Measurements from ENCODE around the gene ABCC11. TPM values are rescaled to one million over a fixed set of nuclear protein-coding genes. Genes with fewer than 3 reads are reported as not detected.

Gene ABCC11
- total and polyA plus RNA-seq, 2 of the 13 experiments (the other 11 are each of a cell fraction or from before 2014, with no cell fraction given): 1.0 to 1.4 TPM

DNA sequence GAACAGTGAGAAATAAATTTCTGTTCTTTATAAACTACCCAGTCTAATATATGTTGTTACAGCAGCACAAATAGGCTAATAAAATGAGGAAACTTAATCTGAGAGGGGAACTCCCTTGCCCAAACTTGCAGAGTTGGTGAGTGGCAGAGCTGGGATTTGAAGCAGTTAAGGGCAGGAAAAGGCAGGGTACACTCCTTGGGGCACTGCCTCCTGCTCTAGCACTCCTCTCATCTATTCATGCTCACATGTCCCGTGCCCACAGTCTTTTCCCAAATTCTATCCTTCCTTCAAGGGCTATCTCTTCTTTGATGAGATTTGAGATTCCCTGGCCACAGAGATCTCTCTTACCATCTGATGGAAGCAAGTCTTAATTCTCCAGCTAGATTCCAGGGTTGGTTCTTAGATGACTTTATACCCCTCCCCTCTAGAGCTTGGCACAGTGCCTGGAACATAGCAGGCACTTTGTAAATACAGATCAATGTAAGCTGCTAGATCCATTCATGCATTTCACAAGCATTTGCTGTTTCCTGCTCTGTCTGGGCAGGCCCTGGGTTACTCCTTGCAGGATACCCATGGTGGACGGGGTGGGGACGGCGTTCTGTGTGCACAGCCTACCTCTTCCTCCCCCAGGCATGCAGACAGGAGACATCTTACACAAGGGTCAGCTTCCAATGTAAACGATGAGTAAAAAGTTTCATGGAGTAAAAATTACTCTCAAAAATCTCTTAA lies 52.3 kb downstream of the ABCC11 start (continued):
- TF ChIP-seq SALL1 (CRISPR knock-in tag; IDR thresholded peaks at IDR 0.05) (peak; percentile 69), JARID2 (CRISPR knock-in tag; IDR thresholded peaks at IDR 0.05; ENCODE audit: insufficient replicate concordance) (no peak), GABPA (IDR thresholded peaks at IDR 0.05; ENCODE audit: low read depth, low read length) (no peak), GABPA (CRISPR knock-in tag; IDR thresholded peaks at IDR 0.05; ENCODE audit: low read depth) (0 out of 2 replicates have a peak, but pooled peaks have one; percentile 13), ZSCAN20 (CRISPR knock-in tag; IDR thresholded peaks at IDR 0.05; ENCODE audit: borderline replicate concordance) (no peak), SSRP1 (CRISPR knock-in tag; IDR thresholded peaks at IDR 0.05) (0 out of 2 replicates have a peak, but pooled peaks have one; percentile 89), SETDB1 (CRISPR knock-in tag; IDR thresholded peaks at IDR 0.05; ENCODE audit: borderline replicate concordance) (no peak), FOXA3 (CRISPR knock-in tag; IDR thresholded peaks at IDR 0.05) (peak; percentile 82), CBX5 (CRISPR knock-in tag; IDR thresholded peaks at IDR 0.05; ENCODE audit: borderline replicate concordance) (peak; percentile 41; the same call in 1 of the 2 replicates), HDAC2 (CRISPR knock-in tag; IDR thresholded peaks at IDR 0.05) (peak; percentile 42; the same call in 1 of the 2 replicates), XRCC5 (optimal IDR thresholded peaks at IDR 0.05; ENCODE audit: low read length) (peak; percentile 38), EP300 (IDR thresholded peaks at IDR 0.05; ENCODE audit: low read depth in 2 of 2, low read length in 2 of 2) (0 out of 4 replicates have a peak, but pooled peaks of 1 of the 2 experiments have one; percentile 8), EP300 (CRISPR knock-in tag; IDR thresholded peaks at IDR 0.05; ENCODE audit: borderline replicate concordance) (peak; percentile 31; the same call in 1 of the 2 replicates), MED1 (CRISPR knock-in tag; IDR thresholded peaks at IDR 0.05) (0 out of 2 replicates have a peak, but pooled peaks have one; percentile 20), FOXP1 (IDR thresholded peaks at IDR 0.05) (no peak), FOXP1 (CRISPR knock-in tag; IDR thresholded peaks at IDR 0.05) (peak; percentile 54), HOXA3 (CRISPR knock-in tag; IDR thresholded peaks at IDR 0.05) (peak; percentile 41; the same call in 1 of the 2 replicates), ZFP1 (CRISPR knock-in tag; IDR thresholded peaks at IDR 0.05) (no peak), ELF3 (CRISPR knock-in tag; IDR thresholded peaks at IDR 0.05) (peak; percentile 82)
- TF ChIP-seq, protein P1, sequence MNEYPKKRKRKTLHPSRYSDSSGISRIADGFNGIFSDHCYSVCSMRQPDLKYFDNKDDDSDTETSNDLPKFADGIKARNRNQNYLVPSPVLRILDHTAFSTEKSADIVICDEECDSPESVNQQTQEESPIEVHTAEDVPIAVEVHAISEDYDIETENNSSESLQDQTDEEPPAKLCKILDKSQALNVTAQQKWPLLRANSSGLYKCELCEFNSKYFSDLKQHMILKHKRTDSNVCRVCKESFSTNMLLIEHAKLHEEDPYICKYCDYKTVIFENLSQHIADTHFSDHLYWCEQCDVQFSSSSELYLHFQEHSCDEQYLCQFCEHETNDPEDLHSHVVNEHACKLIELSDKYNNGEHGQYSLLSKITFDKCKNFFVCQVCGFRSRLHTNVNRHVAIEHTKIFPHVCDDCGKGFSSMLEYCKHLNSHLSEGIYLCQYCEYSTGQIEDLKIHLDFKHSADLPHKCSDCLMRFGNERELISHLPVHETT (CRISPR knock-in tag; conservative IDR thresholded peaks at IDR 0.05): no peak
- TF ChIP-seq, protein P2, sequence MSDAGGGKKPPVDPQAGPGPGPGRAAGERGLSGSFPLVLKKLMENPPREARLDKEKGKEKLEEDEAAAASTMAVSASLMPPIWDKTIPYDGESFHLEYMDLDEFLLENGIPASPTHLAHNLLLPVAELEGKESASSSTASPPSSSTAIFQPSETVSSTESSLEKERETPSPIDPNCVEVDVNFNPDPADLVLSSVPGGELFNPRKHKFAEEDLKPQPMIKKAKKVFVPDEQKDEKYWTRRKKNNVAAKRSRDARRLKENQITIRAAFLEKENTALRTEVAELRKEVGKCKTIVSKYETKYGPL (CRISPR knock-in tag; IDR thresholded peaks at IDR 0.05): no peak
- TF ChIP-seq, protein P3, sequence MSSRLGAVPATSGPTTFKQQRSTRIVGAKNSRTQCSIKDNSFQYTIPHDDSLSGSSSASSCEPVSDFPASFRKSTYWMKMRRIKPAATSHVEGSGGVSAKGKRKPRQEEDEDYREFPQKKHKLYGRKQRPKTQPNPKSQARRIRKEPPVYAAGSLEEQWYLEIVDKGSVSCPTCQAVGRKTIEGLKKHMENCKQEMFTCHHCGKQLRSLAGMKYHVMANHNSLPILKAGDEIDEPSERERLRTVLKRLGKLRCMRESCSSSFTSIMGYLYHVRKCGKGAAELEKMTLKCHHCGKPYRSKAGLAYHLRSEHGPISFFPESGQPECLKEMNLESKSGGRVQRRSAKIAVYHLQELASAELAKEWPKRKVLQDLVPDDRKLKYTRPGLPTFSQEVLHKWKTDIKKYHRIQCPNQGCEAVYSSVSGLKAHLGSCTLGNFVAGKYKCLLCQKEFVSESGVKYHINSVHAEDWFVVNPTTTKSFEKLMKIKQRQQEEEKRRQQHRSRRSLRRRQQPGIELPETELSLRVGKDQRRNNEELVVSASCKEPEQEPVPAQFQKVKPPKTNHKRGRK (CRISPR knock-in tag; IDR thresholded peaks at IDR 0.05): no peak
- TF ChIP-seq, protein P4, sequence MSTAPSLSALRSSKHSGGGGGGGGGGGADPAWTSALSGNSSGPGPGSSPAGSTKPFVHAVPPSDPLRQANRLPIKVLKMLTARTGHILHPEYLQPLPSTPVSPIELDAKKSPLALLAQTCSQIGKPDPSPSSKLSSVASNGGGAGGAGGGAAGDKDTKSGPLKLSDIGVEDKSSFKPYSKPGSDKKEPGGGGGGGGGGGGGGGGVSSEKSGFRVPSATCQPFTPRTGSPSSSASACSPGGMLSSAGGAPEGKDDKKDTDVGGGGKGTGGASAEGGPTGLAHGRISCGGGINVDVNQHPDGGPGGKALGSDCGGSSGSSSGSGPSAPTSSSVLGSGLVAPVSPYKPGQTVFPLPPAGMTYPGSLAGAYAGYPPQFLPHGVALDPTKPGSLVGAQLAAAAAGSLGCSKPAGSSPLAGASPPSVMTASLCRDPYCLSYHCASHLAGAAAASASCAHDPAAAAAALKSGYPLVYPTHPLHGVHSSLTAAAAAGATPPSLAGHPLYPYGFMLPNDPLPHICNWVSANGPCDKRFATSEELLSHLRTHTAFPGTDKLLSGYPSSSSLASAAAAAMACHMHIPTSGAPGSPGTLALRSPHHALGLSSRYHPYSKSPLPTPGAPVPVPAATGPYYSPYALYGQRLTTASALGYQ (CRISPR knock-in tag; IDR thresholded peaks at IDR 0.05): no peak
- TF ChIP-seq, protein P5, sequence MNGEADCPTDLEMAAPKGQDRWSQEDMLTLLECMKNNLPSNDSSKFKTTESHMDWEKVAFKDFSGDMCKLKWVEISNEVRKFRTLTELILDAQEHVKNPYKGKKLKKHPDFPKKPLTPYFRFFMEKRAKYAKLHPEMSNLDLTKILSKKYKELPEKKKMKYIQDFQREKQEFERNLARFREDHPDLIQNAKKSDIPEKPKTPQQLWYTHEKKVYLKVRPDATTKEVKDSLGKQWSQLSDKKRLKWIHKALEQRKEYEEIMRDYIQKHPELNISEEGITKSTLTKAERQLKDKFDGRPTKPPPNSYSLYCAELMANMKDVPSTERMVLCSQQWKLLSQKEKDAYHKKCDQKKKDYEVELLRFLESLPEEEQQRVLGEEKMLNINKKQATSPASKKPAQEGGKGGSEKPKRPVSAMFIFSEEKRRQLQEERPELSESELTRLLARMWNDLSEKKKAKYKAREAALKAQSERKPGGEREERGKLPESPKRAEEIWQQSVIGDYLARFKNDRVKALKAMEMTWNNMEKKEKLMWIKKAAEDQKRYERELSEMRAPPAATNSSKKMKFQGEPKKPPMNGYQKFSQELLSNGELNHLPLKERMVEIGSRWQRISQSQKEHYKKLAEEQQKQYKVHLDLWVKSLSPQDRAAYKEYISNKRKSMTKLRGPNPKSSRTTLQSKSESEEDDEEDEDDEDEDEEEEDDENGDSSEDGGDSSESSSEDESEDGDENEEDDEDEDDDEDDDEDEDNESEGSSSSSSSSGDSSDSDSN (CRISPR knock-in tag; IDR thresholded peaks at IDR 0.05): 0 out of 2 replicates have a peak, but pooled peaks have one; percentile 40

All from HepG2 (cell line).